PC-9 (cell line): Measurements from ENCODE around the gene ZMIZ1.

ENCODE experiments used
- EZH2 ChIP-seq: fragments of 200-600 bp; sonication (generic); IDR thresholded peaks from 2 replicates; pipeline ENCODE4 v1.8.0; 2017; ENCODE audit warnings: antibody characterized with exemption, low read depth
- TF ChIP-seq, protein P1 (sequence below): fragments of 200-600 bp; sonication (generic); conservative IDR thresholded peaks from 2 replicates; pipeline ENCODE4 v1.6.1; 2017; ENCODE audit warnings: mixed run types, antibody characterized with exemption, mild to moderate bottlenecking, moderate library complexity

- TF ChIP-seq, protein P1, sequence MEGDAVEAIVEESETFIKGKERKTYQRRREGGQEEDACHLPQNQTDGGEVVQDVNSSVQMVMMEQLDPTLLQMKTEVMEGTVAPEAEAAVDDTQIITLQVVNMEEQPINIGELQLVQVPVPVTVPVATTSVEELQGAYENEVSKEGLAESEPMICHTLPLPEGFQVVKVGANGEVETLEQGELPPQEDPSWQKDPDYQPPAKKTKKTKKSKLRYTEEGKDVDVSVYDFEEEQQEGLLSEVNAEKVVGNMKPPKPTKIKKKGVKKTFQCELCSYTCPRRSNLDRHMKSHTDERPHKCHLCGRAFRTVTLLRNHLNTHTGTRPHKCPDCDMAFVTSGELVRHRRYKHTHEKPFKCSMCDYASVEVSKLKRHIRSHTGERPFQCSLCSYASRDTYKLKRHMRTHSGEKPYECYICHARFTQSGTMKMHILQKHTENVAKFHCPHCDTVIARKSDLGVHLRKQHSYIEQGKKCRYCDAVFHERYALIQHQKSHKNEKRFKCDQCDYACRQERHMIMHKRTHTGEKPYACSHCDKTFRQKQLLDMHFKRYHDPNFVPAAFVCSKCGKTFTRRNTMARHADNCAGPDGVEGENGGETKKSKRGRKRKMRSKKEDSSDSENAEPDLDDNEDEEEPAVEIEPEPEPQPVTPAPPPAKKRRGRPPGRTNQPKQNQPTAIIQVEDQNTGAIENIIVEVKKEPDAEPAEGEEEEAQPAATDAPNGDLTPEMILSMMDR: no peak
- no peak for TF ChIP-seq EZH2
Observed at GRCh38 chr10:79235765-79236432, 167.1 kb downstream of the ZMIZ1 start.
